Measurements from ENCODE around the gene ANAPC2. TPM values are rescaled to one million over a fixed set of nuclear protein-coding genes. Genes with fewer than 3 reads are reported as not detected.
A peak's percentile ranks its signal among the peaks of the same experiment; 100 is the strongest.

The ANAPC2 gene
- total and polyA plus RNA-seq, 5 donors from 2014 or later: 7.5 to 127 (median 8.0) TPM

GRCh38 chr9:137213160-137214060 is 25.1 kb upstream of the ANAPC2 start:
- Histone ChIP-seq H3K4me1 (ENCODE audit: control insufficient read depth, insufficient read depth, low read length, poor library complexity, severe bottlenecking) (no peaks in the 10 kb centered on the region), H3K4me3 (ENCODE audit: low read depth, low read length) (no peak overlapping the region), H3K27me3 (ENCODE audit: control insufficient read depth, insufficient read depth, low read length) (no peaks in the 10 kb centered on the region), H3K27ac (ENCODE audit: insufficient read depth, low read length, poor library complexity, severe bottlenecking) (no peak overlapping the region), H3K9me3 (ENCODE audit: control insufficient read depth in 2 of 2, low read length in 2 of 2) (no peaks in the 10 kb centered on the region), H3K36me3 (ENCODE audit: control insufficient read depth, insufficient read depth, low read length) (peaks cover 5% of the 10 kb centered on the region)
- peaks cover 6% of the 10 kb centered on the region for H3K36me3 Mint-ChIP-seq
- peaks cover 0 to 2% (median 0%) of the 10 kb centered on the region in 4 donors for H3K4me1 Mint-ChIP-seq
- no peak overlapping the region for H3K27ac Mint-ChIP-seq
- ATAC-seq (ENCODE audit: low read depth in 2 of 2) (no peak), DNase-seq (no peak)
- H3K9me3 Mint-ChIP-seq: peaks cover 0 to 1% (median 0%) of the 10 kb centered on the region in 7 donors
- H3K27me3 Mint-ChIP-seq: no peaks in the 10 kb centered on the region
- no peak overlapping the region for H3K4me3 Mint-ChIP-seq

DNA sequence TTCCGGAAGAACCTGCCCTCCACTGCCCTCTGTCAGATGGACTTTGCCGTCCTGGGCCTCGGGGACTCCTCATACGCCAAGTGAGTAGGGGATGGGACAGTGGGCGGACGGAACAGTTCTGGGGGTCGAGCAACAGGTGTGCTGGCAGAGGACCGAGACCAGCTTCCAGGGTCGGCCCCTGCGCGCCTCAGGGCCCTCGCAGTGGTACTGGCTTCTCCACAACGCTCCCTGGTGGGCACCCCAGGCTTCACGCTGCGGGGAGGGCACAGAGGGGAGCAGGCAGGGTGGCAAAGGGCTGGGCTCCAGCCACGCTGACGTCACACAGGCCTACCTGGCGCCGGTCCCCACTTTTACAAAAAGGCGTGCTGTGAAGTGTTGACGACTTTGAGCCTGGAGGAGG is 24.2 kb upstream of the ANAPC2 start:
- peaks cover 0 to 1% (median 0%) of the 10 kb centered on the region in 7 donors for H3K9me3 Mint-ChIP-seq
- H3K27me3 Mint-ChIP-seq: no peaks in the 10 kb centered on the region
- DNase-seq: no peak
- H3K36me3 Mint-ChIP-seq: peaks cover 7% of the 10 kb centered on the region
- ATAC-seq (ENCODE audit: low read depth in 2 of 2): no peak
- H3K4me1 ChIP-seq (ENCODE audit: control insufficient read depth, insufficient read depth, low read length, poor library complexity, severe bottlenecking): no peaks in the 10 kb centered on the region
- H3K36me3 ChIP-seq (ENCODE audit: control insufficient read depth, insufficient read depth, low read length): peaks cover 5% of the 10 kb centered on the region
- no peak overlapping the region for H3K4me3 Mint-ChIP-seq
- H3K4me3 ChIP-seq (ENCODE audit: low read depth, low read length): no peak overlapping the region
- H3K27me3 ChIP-seq (ENCODE audit: control insufficient read depth, insufficient read depth, low read length): no peaks in the 10 kb centered on the region
- no peak overlapping the region for H3K27ac Mint-ChIP-seq
- H3K27ac ChIP-seq (ENCODE audit: insufficient read depth, low read length, poor library complexity, severe bottlenecking): no peak overlapping the region
- H3K4me1 Mint-ChIP-seq: peaks cover 0 to 3% (median 3%) of the 10 kb centered on the region in 4 donors
- H3K9me3 ChIP-seq (ENCODE audit: control insufficient read depth in 2 of 2, low read length in 2 of 2): no peaks in the 10 kb centered on the region

DNA sequence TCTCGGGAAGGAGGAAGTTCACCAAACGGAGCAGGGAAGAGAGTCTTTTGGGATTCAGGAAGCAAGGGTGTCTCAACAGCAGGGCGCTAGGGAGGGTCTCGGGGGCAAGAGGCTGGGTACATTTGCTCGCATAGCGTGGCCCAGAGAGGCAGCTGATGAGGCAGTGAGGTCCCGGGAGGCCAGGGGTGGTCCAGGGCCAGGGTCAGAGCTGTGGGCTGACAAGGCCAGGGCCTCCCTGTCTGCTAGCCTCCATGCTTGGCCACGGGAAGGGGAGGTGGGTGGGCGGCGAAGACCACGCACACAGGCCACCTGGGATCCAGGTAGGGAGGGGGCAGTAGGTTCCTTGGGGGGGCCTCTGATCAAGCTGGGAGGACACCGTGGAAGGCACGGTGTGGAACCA is 23.2 kb upstream of the ANAPC2 start:
- ATAC-seq (ENCODE audit: low read depth in 2 of 2) (no peak), DNase-seq (no peak)
- Histone ChIP-seq H3K4me3 (ENCODE audit: low read depth, low read length) (no peak overlapping the region), H3K27me3 (ENCODE audit: control insufficient read depth, insufficient read depth, low read length) (no peaks in the 10 kb centered on the region), H3K4me1 (ENCODE audit: control insufficient read depth, insufficient read depth, low read length, poor library complexity, severe bottlenecking) (peaks cover 5% of the 10 kb centered on the region), H3K27ac (ENCODE audit: insufficient read depth, low read length, poor library complexity, severe bottlenecking) (no peak overlapping the region), H3K36me3 (ENCODE audit: control insufficient read depth, insufficient read depth, low read length) (peaks cover 5% of the 10 kb centered on the region), H3K9me3 (ENCODE audit: control insufficient read depth in 2 of 2, low read length in 2 of 2) (no peaks in the 10 kb centered on the region)
- Mint-ChIP-seq H3K4me3 (peak overlapping the region in 1 of 4 donors; percentile 76), H3K27ac (peak overlapping the region in 1 of 3 donors; percentile 76), H3K36me3 (peaks cover 13% of the 10 kb centered on the region), H3K9me3 (peaks cover 0 to 1% (median 0%) of the 10 kb centered on the region in 7 donors), H3K4me1 (peaks cover 0 to 13% (median 10%) of the 10 kb centered on the region in 4 donors), H3K27me3 (no peaks in the 10 kb centered on the region)

- peaks cover 5% of the 10 kb centered on the region for H3K36me3 ChIP-seq (ENCODE audit: control insufficient read depth, insufficient read depth, low read length)
- H3K27ac ChIP-seq (ENCODE audit: insufficient read depth, low read length, poor library complexity, severe bottlenecking): peak overlapping the region; percentile 83
- no peak for ATAC-seq (ENCODE audit: low read depth in 2 of 2)
- H3K4me3 ChIP-seq (ENCODE audit: low read depth, low read length): peak overlapping the region; percentile 87
- Mint-ChIP-seq H3K4me1 (peaks cover 0 to 50% (median 28%) of the 10 kb centered on the region in 4 donors), H3K9me3 (peaks cover 0 to 1% (median 0%) of the 10 kb centered on the region in 7 donors), H3K27me3 (no peaks in the 10 kb centered on the region), H3K4me3 (peak overlapping the region; percentile 91 to 96 (median 93)), H3K27ac (peak overlapping the region; percentile 81 to 92 (median 90)), H3K36me3 (peaks cover 13% of the 10 kb centered on the region)
- no peak for DNase-seq
- peaks cover 34% of the 10 kb centered on the region for H3K4me1 ChIP-seq (ENCODE audit: control insufficient read depth, insufficient read depth, low read length, poor library complexity, severe bottlenecking)
- H3K27me3 ChIP-seq (ENCODE audit: control insufficient read depth, insufficient read depth, low read length): no peaks in the 10 kb centered on the region
- no peaks in the 10 kb centered on the region for H3K9me3 ChIP-seq (ENCODE audit: control insufficient read depth in 2 of 2, low read length in 2 of 2)
Measured at GRCh38 chr9:137206602-137207001, 18.2 kb upstream of the ANAPC2 start.

DNA sequence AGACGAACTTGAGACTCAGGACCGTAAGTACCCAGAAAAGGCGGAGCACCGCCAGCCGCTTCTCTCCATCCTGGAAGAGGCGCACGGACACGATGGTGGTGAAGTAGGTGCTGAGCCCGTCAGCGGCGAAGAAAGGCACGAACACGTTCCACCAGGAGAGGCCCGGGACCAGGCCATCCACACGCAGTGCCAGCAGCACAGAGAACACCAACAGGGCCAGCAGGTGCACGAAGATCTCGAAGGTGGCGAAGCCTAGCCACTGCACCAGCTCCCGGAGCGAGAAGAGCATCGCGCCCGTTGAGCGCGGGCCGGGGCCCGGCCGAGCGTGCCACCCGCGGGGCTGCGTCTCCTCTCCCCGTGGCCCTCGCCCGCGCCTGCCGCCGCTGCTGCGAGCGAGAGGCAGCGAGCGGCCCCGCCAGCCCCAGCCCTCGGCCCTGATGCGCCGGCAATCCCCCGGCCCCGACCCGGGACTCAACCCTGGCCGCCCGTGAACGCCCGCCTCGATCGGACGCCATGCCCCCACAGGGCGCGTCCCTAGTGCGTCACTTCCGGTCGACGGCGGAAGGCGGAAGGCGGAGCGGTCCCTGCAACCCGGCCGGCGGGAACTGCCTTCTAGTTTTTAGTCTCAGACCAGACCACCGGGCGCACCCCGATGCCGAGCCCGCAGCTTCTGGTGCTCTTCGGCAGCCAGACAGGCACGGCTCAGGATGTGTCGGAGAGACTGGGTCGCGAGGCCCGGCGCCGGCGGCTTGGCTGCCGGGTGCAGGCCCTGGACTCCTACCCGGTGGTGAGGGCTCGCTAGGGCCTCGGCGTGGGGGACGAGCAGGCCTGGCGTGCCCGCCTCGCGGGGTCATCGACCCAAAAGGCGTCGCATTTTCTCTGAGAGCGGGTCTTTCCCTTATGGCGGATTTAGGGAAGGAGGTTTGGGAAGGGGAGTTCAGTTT is 17.0 kb upstream of the ANAPC2 start, which contains the start of the genes NDOR1 and TMEM203:
Gene NDOR1 (plus strand): TSS at position 575 of the 944 bp plus-strand sequence. CDS start 78 bp downstream, at position 653.
Gene TMEM203 (minus strand): TSS at position 523 of the 944 bp plus-strand sequence. CDS start 234 bp downstream, at position 289.
- Mint-ChIP-seq H3K36me3 (peaks cover 13% of the 10 kb centered on the region), H3K27me3 (no peaks in the 10 kb centered on the region), H3K4me1 (peaks cover 0 to 59% (median 30%) of the 10 kb centered on the region in 4 donors), H3K4me3 (peak within 1 kb of the TSS; percentile 91 to 96 (median 93)), H3K27ac (peak within 1 kb of the TSS; percentile 90 to 97 (median 94)), H3K9me3 (no peaks in the 10 kb centered on the region)
- H3K4me1 ChIP-seq (ENCODE audit: control insufficient read depth, insufficient read depth, low read length, poor library complexity, severe bottlenecking): peaks cover 41% of the 10 kb centered on the region
- H3K27me3 ChIP-seq (ENCODE audit: control insufficient read depth, insufficient read depth, low read length): no peaks in the 10 kb centered on the region
- no peaks in the 10 kb centered on the region for H3K9me3 ChIP-seq (ENCODE audit: control insufficient read depth in 2 of 2, low read length in 2 of 2)
- H3K36me3 ChIP-seq (ENCODE audit: control insufficient read depth, insufficient read depth, low read length): peaks cover 2% of the 10 kb centered on the region
- ATAC-seq (ENCODE audit: low read depth in 2 of 2) (peak; percentile 41 to 43), DNase-seq (peak; percentile 91 to 94 (median 91))
- peak within 1 kb of the TSS; percentile 83 for H3K27ac ChIP-seq (ENCODE audit: insufficient read depth, low read length, poor library complexity, severe bottlenecking)
- peak within 1 kb of the TSS; percentile 87 for H3K4me3 ChIP-seq (ENCODE audit: low read depth, low read length)

- Mint-ChIP-seq H3K36me3 (peaks cover 13% of the 10 kb centered on the region), H3K4me1 (peaks cover 0 to 59% (median 30%) of the 10 kb centered on the region in 4 donors), H3K9me3 (no peaks in the 10 kb centered on the region), H3K27me3 (no peaks in the 10 kb centered on the region), H3K27ac (peak overlapping the region; percentile 90 to 97 (median 94)), H3K4me3 (peak overlapping the region; percentile 90 to 96 (median 93))
- ATAC-seq (ENCODE audit: low read depth in 2 of 2): no peak
- Histone ChIP-seq H3K4me1 (ENCODE audit: control insufficient read depth, insufficient read depth, low read length, poor library complexity, severe bottlenecking) (peaks cover 42% of the 10 kb centered on the region), H3K27ac (ENCODE audit: insufficient read depth, low read length, poor library complexity, severe bottlenecking) (peak overlapping the region; percentile 83), H3K27me3 (ENCODE audit: control insufficient read depth, insufficient read depth, low read length) (no peaks in the 10 kb centered on the region), H3K9me3 (ENCODE audit: control insufficient read depth in 2 of 2, low read length in 2 of 2) (no peaks in the 10 kb centered on the region), H3K4me3 (ENCODE audit: low read depth, low read length) (peak overlapping the region; percentile 79), H3K36me3 (ENCODE audit: control insufficient read depth, insufficient read depth, low read length) (no peaks in the 10 kb centered on the region)
- no peak for DNase-seq
Measured at GRCh38 chr9:137204731-137205125, 16.4 kb upstream of the ANAPC2 start.

GRCh38 chr9:137202966-137203365 is 14.6 kb upstream of the ANAPC2 start:
- peak overlapping the region in 2 of 4 donors; percentile 36 to 96 for H3K4me3 Mint-ChIP-seq
- Histone ChIP-seq H3K4me1 (ENCODE audit: control insufficient read depth, insufficient read depth, low read length, poor library complexity, severe bottlenecking) (peaks cover 48% of the 10 kb centered on the region), H3K36me3 (ENCODE audit: control insufficient read depth, insufficient read depth, low read length) (no peaks in the 10 kb centered on the region), H3K4me3 (ENCODE audit: low read depth, low read length) (no peak overlapping the region), H3K27ac (ENCODE audit: insufficient read depth, low read length, poor library complexity, severe bottlenecking) (no peak overlapping the region), H3K9me3 (ENCODE audit: control insufficient read depth in 2 of 2, low read length in 2 of 2) (no peaks in the 10 kb centered on the region), H3K27me3 (ENCODE audit: control insufficient read depth, insufficient read depth, low read length) (no peaks in the 10 kb centered on the region)
- DNase-seq: no peak
- no peaks in the 10 kb centered on the region for H3K27me3 Mint-ChIP-seq
- H3K4me1 Mint-ChIP-seq: peaks cover 0 to 64% (median 30%) of the 10 kb centered on the region in 4 donors
- H3K27ac Mint-ChIP-seq: no peak overlapping the region
- ATAC-seq (ENCODE audit: low read depth in 2 of 2): no peak
- H3K9me3 Mint-ChIP-seq: no peaks in the 10 kb centered on the region
- H3K36me3 Mint-ChIP-seq: peaks cover 7% of the 10 kb centered on the region
